Activated CD4-positive, CD25-positive, alpha-beta regulatory T cell (primary cell): ENCODE measurements around the gene SYT11.
"Not testable (repeated sequence)": the region's sequence is repeated elsewhere in the genome, so short reads cannot be mapped to it uniquely, and the experiment has no call there.

ENCODE experiments used
- DNase-seq, 4 experiments: peaks; one replicate each; lab custom pipeline; 2025; lab: John Stamatoyannopoulos, UW

The SYT11 gene

GRCh38 chr1:155859234-155859829, at the start of gene SYT11:
TSS of gene SYT11 (plus strand) at chr1:155859567. CDS start at chr1:155859762, 195 bp downstream.
- peak; percentile 62 to 80 (median 69) for DNase-seq

GRCh38 chr1:155812878-155813277, 46.5 kb upstream of the SYT11 start:
- no peak for DNase-seq

- no peak for DNase-seq
Measured at GRCh38 chr1:155813672-155814071, 45.7 kb upstream of the SYT11 start.

DNA sequence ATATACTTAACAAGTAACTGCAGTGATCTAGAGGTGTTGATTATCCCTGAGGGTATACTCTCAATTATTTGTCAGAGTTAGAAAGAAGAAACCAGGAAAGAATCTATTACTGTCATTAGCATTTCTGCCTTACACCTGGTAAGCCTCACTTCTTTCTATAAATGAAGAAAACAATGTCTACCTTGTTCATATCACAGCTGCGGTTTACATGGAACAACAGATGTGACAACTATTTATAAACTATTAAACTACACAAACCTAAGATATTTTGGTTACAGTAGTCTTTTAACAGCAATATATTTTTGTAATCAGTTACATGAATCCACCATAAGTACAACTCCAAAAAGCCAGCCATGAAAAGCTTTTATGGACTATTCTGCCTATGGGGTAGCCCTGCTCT, 43.0 kb upstream of the SYT11 start:
- no peak for DNase-seq

- DNase-seq: no peak
Measured at GRCh38 chr1:155827450-155827849, 31.9 kb upstream of the SYT11 start.

DNA sequence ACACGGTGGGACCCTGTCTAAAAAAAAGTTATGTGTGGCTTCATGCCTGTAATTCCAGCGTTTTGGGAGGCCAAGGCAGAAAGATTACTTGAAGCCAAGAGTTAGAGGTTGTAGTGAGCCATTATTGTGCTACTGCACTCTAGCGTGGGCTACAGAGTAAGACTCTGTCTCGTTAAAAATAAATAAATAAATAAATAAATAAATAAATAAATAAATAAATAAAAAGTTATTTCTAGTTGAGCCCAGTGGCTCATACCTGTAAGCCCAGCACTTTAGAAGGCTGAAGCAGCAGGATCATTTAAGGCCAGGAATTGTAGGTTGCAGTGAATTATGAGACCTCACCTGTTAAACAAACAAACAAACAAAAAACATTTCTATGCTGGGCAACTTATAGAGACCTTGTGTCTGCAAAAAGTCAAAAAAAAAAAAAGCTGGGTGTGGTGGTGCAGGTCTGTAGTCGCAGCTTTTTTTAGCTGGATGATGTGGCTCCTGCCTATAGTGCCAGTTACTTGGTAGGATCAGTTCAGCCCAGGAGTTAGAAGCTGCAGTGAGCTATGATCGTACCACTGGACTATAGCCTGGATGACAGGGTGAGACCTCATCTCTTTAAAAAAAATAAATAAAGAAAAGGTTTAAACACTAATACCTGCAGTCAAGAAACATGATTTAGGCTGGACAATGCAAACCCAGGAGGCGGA, 27.9 kb upstream of the SYT11 start:
- no peak for DNase-seq

- no peak for DNase-seq
Measured at GRCh38 chr1:155833665-155834295, 25.6 kb upstream of the SYT11 start.

DNA sequence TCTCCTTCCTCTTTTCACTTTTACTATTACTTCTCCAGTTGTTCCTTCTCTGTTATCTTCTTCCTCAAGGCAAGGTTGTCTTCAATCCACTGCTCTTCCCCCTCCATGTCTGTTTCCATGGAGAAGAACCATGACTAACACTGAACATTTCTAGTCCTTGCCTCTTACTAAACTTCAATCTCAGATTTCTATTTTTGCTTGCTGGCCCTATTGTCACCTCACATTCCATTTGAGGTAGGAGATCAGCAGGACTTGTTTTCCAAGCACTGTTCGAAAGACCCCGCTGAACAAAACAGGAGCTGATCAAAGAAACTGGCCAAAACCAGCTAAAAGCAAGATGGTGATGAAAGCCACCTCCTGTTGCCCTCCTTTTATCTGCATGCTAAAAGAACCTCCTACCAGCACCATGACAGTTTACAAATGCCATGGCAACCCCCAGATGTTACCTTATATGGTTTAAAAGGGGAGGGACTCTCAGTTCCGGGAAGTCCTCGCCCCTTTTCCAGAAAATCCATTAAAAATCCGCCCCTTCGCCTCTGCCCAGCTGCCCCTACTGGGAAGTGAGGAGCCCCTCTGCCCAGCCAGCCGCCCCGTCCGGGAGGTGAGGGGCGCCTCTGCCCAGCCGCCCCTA, 25.0 kb upstream of the SYT11 start:
- no peak for DNase-seq

GRCh38 chr1:155834927-155835399, 24.4 kb upstream of the SYT11 start:
- not testable (repeated sequence) for DNase-seq

GRCh38 chr1:155835548-155835947, 23.8 kb upstream of the SYT11 start:
- DNase-seq: no peak

DNA sequence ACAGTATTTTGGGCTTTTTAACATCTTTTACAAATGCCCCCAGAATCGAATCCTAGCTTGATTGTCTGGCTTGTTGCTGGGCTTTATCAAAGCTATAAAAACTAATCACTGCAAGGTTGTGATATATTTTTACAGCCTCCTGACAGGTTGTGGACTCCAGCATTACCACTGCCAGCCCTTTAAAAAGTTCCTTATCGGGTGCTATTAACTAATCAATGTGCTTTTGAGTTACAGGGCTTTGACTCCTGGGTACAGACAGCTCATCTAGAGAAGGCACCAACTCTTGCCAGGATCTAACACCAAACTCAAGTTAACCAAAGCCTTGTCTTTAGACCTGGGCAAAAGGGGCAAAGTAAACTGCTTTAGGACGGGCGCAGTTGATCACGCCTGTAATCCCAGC, 19.0 kb upstream of the SYT11 start:
- DNase-seq: no peak

GRCh38 chr1:155844860-155845421, 14.4 kb upstream of the SYT11 start:
- DNase-seq: no peak

GRCh38 chr1:155847823-155848529, 11.4 kb upstream of the SYT11 start:
- no peak for DNase-seq

DNA sequence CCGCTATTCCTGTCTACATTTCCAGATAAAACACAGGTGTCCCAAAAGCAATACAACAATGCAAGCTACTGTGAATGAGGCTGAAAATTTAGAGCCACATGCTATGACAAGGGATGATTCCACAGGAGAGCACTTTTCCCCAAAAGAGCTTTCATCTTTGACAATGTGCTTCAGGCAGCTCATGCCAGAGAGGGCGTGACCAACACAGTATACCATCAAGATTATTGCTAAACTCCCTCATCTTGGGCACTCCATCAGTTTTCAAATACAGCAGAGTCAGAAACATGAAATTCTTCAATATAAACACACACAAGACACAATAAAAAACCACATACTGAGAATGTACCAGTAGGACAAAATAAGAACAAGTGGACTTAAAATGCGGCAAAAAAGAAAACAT, 9.0 kb upstream of the SYT11 start:
- DNase-seq: no peak

- no peak for DNase-seq
Measured at GRCh38 chr1:155856257-155856974, 3.0 kb upstream of the SYT11 start.

- DNase-seq: peak; percentile 63 to 78 (median 75)
Measured at GRCh38 chr1:155856975-155857930, 2.1 kb upstream of the SYT11 start, which contains the start of gene GON4L. TSS of gene GON4L (minus strand) at chr1:155857214. CDS start at chr1:155853780, 3,434 bp downstream.

DNA sequence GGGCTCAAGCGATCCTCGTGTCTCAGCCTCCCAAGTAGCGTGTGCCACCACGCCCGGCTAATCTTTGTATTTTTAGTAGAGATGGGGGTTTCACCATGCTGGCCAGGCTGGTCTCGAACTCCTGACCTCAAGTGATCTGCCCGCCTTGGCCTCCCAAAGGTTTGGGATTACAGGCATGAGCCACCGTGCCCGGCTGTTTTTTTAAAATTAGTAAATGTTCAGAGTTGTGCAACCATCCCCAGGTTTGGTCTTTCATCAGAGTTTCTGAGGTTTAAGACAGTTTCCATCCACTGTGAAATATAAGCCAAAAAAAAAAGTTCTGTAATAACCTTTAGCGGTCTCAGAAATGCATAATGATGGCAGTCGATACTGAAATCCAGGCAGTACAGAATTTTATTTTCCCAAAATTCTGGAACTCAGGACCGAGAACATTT, 550 bp upstream of the SYT11 start:
- no peak for DNase-seq

GRCh38 chr1:155859881-155860871, 809 bp downstream of the SYT11 start:
- DNase-seq: peak; percentile 2 to 14 (median 4)
